GM21737 (cell line): Measurements from ENCODE around the gene RIT2.
"Not testable (repeated sequence)": the region's sequence is repeated elsewhere in the genome, so short reads cannot be mapped to it uniquely, and the experiment has no call there.

Experiments used
- ATAC-seq: cut with Tn5 transposase; IDR thresholded peaks from one replicate; pipeline ENCODE4 v1.9.1; 2021; ENCODE audit warnings: mild to moderate bottlenecking, moderate library complexity; ENCODE audit not compliant: unreplicated experiment

RIT2 gene

DNA sequence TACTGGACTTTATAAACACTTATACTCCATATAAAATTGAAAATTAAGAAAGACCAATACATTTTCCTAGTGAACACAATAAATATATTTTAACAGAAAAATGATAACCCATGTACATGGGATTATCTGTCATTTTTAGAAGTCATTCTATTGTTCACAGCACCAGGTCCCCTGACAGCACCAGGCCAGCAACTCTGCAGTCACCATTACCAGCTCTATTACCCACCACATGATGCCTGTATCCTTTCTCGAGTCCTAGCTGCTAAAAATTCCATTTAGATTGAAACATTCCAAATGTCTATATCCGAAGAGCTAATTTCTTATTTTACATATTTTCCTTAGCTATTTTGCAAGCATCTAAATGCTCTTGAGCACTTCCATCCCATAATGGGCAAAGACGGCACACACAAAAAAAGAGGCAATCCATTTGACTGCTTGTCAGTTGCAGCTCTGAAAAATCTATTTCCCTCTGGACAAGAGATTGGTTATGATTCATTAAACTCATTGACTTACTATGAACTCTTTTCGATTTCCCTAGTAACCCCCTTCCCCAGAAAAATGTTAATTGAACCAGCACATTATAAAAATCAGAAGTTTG is 336.9 kb downstream of the RIT2 start:
- ATAC-seq, result no peak

DNA sequence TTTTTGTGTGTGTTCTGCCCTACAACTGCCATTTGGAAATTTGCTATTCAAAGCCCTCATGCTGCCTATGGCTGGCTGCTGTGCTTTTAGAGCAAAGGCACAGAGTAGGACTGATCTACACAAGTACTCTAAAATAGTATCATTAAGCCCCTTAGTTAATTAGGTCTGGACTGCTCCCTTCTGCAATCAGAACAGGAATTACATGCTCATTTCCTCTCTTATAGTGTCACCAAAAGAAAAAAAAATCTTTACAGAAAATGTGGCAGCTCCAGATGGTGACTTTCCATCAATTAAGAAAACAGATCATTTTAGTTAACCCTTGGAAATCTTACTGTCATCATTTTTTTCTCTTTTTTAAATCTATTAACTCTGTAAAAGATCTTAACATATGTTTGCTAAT is 337.5 kb downstream of the RIT2 start:
- no peak for ATAC-seq

DNA sequence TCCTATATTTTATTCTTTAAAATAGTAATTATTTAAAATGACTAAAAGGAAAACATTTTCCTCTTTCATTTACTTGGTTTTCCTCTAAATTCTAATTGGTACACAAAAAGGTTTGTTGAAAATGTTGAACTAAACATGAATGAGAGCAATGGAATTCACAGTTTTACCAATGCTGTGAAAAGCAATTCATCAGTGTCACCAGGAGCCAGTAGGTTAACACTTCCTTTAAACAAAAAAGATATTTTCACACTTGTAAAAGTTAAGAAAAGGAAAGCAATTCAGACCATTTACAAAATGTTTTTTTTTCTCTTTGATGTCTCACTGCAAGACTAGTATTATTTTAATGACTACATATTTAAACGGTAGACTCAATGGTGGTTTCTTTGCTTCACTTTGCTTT is 341.6 kb downstream of the RIT2 start:
- no peak for ATAC-seq

DNA sequence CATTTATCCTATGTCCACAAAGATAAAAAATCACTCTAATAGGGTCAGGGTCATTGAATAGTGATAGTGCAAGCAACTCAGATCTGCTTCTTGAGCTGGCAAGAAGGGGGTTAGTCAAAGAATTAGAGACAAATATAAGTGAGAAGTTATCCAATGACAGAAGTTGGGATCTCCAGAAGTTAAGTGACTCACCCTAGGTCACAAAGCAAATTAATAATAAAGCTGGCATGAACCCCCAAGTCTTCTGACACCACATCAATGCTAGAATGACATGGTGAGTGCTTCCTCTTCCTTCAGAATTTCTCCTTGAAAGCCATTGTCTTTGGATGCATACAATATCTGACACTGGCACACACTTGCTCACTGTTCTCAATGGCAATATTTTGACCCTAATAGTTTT is 343.5 kb downstream of the RIT2 start:
- no peak for ATAC-seq

DNA sequence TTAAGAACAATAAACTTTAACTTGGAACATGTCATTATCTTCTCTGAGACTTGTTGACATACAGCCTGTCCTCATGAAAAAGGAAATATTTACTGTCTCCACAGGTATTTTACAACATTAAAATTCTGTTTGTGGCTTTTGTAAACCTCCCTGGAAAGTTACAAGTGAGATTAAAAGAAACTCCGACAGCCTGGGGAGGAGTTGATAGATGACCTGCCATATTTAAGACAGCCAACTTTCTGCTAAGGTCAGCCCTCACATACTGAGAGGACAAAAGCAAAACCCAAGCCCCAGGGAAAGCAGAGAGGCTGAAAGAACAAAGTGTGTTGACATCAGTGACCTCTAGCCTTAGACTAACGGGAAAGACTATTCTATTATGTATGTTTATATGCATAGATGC is 350.2 kb downstream of the RIT2 start:
- ATAC-seq, result no peak

DNA sequence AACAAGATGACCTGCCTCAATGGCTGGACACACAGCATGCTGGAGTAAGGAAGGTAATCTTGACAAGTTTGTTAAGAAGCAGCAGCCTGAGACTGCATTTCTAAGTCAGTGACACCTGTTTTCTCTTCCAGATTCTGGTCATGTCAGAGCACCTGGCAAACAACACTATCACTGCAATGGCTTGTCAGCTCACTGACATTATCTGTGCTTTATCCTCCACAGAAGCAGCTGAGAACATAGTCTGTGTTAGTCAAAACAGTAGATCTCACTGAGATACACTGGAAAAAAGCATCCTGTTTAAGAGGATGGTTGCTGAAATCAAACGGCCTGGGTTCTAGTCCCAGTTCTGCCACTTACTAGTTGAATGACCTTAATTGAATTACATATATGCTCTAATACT is 355.2 kb downstream of the RIT2 start:
- ATAC-seq, result no peak

DNA sequence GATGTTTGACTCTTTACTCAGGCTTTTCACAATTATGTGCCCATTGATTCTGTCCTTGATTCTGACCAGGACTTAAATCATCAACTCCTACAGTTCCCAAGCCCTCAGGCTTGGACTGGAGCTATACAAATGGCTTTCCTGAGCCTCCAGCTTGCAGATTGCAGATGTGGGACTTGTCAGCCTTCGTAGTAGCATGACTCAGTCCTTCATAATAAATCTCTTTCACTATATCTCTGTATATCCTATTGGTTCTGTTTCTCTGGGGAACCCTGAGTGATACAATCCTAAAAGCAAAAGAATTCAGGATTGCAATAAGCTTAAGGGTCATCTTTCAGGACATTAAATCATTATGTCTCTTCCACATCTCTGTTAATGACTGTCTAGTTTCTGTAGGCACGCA is 356.6 kb downstream of the RIT2 start:
- no peak for ATAC-seq

DNA sequence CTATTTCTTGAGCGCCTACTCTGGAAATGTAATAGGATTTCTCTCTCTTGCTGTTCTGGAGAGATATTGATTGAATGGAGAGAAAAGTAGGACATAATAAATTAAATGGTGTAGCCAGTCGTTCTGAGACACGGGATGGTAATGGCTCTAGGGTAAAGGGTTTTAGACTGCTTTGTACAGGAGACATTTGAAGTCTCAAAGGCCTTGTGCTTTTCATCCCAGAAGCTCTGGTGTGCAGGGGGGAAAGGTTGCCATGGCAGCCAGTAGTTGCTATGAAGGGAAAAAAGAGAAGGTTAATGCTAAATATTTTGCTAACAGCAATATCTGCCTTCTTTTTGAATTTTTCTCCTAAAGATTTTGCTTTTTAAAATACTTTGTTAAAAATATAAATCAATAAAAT is 359.3 kb downstream of the RIT2 start:
- ATAC-seq, result no peak

DNA sequence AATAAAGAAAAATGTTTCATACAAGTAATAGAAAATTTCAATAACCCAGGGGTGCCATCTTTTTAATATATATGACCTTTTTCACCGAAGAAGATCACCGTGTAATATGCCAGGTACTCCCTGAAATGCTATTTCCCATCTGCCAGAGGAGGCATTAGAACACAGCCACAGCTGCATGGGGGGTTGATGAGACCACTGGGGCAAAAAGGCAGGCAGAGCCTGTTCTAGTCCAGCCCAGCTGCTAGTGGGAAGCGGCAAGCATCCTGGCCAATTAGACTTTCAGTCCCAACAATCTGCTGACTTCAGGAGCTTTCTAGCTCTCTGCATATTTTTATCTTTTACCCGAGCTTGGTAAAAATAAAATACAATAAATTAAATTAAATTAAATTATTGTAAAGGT is 362.6 kb downstream of the RIT2 start:
- ATAC-seq, result no peak

DNA sequence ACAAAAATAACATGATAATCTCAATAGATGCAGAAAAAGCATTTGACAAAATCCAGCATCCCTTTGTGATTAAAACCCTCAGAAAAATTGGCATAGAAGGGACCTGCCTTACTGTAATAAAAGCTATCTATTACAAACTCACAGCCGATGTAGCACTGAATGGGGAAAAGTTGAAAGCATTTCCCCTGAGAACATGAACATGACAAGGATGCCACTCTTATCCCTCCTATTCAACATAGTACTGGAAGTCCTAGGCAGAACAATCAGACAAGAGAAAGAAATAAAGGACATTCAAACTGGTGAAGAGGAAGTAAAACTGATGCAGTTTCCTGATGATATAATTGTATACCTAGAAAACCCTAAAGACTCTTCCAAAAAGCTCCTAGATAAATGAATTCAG is 368.7 kb downstream of the RIT2 start:
- no peak for ATAC-seq

DNA sequence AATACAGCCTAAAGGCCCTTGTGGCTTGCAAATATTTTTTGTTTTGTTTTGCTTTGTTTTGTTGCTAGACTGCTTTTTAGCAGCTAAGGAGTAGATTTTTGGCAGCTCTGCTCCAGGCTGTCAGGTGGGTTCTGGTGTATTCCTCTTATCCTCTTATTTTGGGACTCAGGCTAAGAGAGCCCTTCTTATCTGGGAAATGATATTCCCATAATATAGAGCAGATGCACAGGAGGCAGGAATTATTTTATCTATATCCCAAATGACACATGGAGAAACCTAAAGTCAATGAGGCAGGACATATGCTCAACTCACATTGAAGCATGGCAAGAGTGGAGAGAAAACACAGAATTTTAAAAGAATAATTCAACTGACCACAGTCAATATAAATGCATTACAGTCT is 369.6 kb downstream of the RIT2 start:
- ATAC-seq, result no peak

DNA sequence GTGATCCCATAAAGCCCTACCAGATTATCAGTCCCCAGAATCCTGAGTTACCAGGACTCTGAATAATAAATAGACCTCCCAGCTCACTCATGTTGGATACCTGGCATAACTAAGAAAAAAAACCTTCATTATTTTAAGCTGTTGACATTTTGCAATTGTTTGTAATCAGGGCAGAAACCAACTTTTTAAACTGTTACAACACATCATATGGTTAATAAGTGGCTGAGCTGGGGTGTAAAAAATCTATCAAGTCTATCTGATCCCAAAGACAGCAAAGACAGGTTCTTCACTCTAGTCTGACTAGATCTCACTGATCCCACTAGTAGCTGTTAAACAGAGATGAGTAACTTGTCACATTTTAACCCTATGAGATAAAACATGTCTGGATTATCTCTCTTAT is 370.3 kb downstream of the RIT2 start:
- no peak for ATAC-seq

DNA sequence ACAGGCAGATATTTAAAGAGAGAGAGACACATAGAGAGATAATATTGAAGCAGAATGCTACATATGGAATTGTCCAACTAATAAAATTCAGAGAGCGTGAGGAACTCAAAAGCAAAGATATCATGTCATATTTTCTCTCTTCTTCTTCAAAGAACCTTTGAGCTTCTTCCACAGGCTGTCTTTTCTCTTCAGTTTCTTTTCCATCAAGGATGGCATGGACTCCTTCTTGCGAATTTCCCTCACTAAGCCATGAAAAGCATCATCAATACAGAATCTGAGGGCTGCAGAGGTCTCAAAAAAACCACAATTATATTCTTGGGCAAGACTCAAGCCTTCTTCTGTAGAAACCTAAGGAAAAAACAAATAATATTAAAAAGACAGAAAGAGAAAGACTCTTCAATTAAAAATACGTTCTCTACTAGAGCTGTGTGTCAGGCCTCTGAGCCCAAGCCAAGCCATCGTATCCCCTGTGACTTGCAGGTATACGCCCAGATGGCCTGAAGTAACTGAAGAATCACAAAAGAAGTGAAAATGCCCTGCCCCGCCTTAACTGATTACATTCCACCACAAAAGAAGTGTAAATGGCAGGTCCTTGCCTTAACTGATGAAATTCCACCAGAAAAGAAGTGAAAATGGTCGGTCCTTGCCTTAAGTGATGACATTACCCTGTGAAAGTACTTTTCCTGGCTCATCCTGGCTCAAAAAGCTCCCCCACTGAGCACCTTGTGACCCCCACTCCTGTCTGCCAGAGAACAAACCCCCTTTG is 371.9 kb downstream of the RIT2 start:
- ATAC-seq, result no peak

DNA sequence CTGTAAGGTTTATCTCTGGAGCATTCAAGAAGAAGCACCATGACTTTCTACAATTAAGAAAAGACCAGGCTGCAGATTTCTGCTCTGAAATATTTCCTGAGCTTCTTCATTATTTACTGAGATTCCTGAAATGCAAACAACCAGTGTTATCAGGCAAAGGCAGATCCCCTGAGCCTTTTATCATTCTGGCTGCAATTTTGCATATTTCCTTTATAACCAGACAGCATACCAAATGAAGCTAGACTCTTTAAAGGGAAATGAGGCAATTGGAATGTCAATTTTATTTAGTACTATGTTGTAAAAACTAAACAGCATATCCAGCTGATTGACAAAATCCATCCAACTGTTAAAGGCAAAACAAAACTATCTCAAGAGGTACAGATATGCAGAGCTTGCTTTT is 372.5 kb downstream of the RIT2 start:
- ATAC-seq, result no peak

DNA sequence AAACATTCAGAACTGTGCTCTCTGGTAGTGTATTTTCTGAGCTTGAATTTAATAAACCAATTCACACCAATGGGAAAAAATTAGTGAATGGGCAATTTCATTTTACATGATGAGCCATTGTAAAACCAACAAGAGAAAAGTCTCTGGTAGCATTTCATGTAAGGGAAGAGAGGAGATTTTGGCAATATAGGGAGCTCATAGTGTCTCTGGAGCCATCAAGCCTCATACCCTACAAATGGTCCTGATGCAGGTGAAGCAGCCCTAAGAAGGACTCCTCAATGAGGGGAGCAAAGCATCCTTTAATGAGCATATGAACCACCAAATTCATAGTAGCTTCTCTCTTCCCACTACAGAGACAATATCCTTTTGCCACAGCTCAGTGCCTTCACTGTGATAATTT is 373.0 kb downstream of the RIT2 start:
- ATAC-seq, result no peak

DNA sequence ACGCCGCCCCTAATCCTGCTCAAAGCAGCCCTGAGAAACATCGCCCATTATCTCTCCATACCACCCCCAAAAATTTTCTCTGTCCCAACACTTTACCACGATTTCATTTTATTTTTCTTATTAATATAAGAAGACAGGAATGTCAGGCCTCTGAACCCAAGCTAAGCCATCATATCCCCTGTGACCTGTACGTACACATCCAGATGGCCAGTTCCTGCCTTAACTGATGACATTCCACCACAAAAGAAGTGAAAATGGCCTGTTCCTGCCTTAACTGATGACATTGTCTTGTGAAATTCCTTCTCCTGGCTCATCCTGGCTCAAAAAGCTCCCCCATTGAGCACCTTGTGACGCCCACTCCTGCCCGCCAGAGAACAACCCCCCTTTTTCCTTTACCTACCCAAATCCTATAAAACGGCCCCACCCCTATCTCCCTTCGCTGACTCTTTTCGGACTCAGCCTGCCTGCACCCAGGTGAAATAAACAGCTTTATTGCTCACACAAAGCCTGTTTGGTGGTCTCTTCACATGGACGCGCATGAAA is 373.6 kb downstream of the RIT2 start:
- ATAC-seq, result not testable (repeated sequence)

DNA sequence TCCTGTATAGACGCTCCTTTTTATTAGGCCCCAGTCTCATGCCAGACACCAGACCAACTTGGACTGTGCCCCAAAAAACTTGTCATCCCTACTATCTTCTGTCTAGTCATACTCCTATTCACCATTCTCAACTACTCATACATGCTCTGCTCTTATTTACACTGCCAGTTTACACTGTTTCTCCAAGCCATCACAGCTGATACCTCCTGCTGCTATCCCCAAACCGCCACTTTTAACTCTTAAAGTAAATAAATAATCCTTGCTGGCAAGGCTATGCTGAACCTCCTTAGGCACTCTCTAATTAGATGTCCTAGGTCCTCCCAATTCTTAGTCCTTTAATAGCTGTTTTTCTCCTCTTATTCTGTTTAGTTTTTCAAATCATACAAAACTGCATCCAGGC is 374.2 kb downstream of the RIT2 start:
- not testable (repeated sequence) for ATAC-seq

DNA sequence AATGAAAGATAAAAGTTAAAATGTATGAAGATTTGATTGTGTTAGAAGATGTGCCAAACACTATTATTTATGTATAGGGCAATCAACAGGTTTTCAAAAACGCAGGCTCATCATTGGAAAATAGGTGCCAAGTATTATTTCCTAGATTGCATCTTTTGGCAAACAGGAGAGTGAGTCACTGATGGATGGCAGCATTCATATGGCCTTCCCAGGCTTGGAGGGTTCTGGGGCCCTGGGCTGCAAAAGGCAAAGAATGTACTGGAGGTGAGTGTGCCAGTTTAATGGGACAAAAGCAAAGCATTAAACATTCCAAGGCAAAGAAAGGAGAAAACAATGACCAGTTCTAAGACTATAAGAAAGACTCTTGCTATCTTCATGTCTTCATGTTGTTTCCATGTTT is 379.4 kb downstream of the RIT2 start:
- ATAC-seq, result no peak

DNA sequence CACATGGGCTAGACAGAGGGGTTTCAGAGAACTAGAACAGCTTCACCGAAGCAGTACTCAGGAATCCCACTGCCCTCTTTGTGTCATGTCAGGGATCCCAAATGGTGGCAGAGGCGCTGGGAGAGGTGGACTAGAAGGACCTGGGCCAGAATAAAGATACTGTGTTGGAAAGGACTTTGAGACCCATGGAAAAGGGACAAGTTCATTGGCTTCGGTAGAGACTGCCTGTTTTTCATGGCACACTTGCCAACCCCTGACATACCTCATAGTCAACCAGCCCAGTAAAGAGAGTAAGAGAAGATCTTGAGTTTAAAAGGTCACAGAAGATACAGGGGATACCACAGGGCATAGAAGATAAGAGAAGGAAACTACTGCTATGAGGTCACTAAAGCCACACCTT is 381.0 kb downstream of the RIT2 start:
- ATAC-seq, result no peak

DNA sequence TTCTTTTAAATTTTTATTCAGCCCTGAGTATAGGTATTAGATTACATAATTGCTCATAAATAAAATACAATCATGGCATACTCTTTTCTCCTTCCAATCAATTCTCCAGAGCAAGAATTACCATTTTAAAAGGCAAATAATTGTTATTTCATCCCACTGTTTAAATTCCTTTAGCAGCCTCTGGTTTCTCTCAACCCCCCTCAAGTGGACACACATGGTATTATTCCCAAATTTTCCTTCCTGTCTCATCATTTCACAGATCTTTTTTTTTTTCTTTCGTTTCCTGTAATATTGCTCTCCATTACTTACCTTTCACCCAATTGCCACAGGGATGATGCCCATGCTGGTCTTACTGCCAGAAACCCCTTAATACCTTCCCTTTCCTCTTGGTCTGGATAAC is 385.2 kb downstream of the RIT2 start:
- ATAC-seq, result no peak

DNA sequence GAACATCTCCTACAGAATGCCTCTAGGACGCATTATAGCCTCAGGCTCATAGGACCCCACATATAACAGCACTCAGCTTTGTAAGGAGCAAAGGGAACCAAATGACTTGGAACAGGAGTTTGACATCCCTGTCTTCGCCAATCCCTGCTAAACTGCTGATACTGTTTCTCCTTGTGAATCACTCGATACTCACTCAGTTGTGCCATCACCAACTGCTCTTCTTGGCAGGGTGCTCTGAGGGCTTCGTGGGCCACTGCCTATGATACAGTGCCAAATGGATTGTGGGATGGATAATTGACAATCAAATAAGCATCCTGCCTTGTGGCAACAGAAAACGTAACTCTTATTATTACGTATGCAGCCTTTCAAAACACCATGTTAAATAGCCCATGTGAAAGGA is 396.3 kb downstream of the RIT2 start:
- ATAC-seq, result no peak

DNA sequence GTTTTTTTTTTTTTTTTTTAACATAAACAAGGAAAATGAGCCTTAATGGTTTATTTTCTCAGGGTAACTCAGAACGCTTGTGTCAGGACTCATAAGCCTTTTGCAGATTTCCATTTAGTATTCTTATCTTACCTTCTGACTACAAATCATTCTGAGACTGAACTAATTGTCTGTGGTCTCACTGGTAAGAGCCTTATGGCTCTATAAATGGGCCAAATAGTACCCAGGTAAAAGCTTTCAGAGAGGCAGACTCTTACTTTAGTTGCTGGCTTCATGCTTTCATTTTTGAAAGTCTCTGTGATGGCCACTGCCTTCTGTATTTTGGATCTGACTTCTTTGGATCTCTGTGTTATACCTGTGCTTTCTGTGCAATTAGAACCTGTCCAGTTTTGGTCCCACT is 403.4 kb downstream of the RIT2 start:
- ATAC-seq, result no peak

DNA sequence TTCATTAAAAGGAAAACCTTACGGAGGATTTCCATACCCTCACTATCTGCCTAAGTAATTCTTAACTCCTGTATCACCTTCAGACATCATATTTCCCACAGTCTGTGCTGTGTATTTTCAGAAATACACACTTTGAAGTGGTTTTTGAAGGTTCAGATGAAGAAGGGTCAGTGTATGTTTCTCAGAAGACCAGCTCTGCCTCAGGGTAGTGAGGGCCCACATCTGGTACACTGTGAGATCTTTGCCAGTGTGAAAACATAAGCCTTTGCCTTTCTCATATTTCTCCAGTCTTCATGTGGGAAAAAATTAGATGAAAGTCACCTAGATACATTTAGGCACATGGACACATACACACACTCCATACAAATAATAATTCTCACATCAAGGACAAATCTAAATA is 408.4 kb downstream of the RIT2 start:
- ATAC-seq, result no peak
